ENCODE measurements around the gene ANKRD28.

GRCh38 chr3:15782429-15782828 lies 15.3 kb downstream of the ANKRD28 start:
- TF ChIP-seq EP300 (IDR thresholded peaks at IDR 0.05; ENCODE audit: low read length): no peak
- TF ChIP-seq ZNF778 (CRISPR knock-in tag; IDR thresholded peaks at IDR 0.05): no peak
- TF ChIP-seq PURB (CRISPR knock-in tag; IDR thresholded peaks at IDR 0.05; ENCODE audit: low read depth): no peak
- TF ChIP-seq YBX1 (IDR thresholded peaks at IDR 0.05): no peak
- TF ChIP-seq NR1H2 (CRISPR knock-in tag; IDR thresholded peaks at IDR 0.05): no peak
- TF ChIP-seq MNT (conservative IDR thresholded peaks at IDR 0.05): no peak
- no peak for TF ChIP-seq FOXA3 (CRISPR knock-in tag; conservative IDR thresholded peaks at IDR 0.05 in 1 of 2, IDR thresholded peaks at IDR 0.05 in 1 of 2)
- no peak for TF ChIP-seq CTCF (IDR thresholded peaks at IDR 0.05 in 2 of 3, conservative IDR thresholded peaks at IDR 0.05 in 1 of 3; ENCODE audit: insufficient read depth in 2 of 3, low read depth in 1 of 3, low read length in 3 of 3)
- no peak for TF ChIP-seq CEBPZ (IDR thresholded peaks at IDR 0.05; ENCODE audit: borderline replicate concordance, low read depth, low read length)
- TF ChIP-seq E2F4 (CRISPR knock-in tag; IDR thresholded peaks at IDR 0.05; ENCODE audit: low read depth): no peak

All from K562 (cell line).